SIG-M5 (cell line): ENCODE measurements around the gene TCTN1.
"Not testable (repeated sequence)": the region's sequence is repeated elsewhere in the genome, so short reads cannot be mapped to it uniquely, and the experiment has no call there.

ENCODE experiments used
- DNase-seq: peaks from one replicate; lab custom pipeline; 2025; lab: John Stamatoyannopoulos, UW

Gene TCTN1

GRCh38 chr12:110638796-110639195, 24.9 kb downstream of the TCTN1 start:
- no peak for DNase-seq

- DNase-seq = peak; percentile 46
Observed at GRCh38 chr12:110639336-110640141, 25.6 kb downstream of the TCTN1 start.

- no peak for DNase-seq
Observed at GRCh38 chr12:110640275-110641025, 26.5 kb downstream of the TCTN1 start.

- no peak for DNase-seq
Observed at GRCh38 chr12:110641521-110641920, 27.6 kb downstream of the TCTN1 start.

- DNase-seq = no peak
Observed at GRCh38 chr12:110647631-110648040, 33.7 kb downstream of the TCTN1 start.

GRCh38 chr12:110649341-110649847, 35.5 kb downstream of the TCTN1 start:
- peak; percentile 24 for DNase-seq

GRCh38 chr12:110654238-110654637, 40.3 kb downstream of the TCTN1 start:
- DNase-seq = not testable (repeated sequence)

GRCh38 chr12:110656071-110656655, 42.2 kb downstream of the TCTN1 start:
- DNase-seq = no peak

- no peak for DNase-seq
Observed at GRCh38 chr12:110657747-110658146, 43.8 kb downstream of the TCTN1 start.

- DNase-seq = no peak
Observed at GRCh38 chr12:110658242-110658641, 44.3 kb downstream of the TCTN1 start.

GRCh38 chr12:110658878-110659277, 44.9 kb downstream of the TCTN1 start:
- DNase-seq = no peak

- peak; percentile 52 for DNase-seq
Observed at GRCh38 chr12:110661337-110661972, 47.5 kb downstream of the TCTN1 start.

GRCh38 chr12:110666892-110667291, 53.0 kb downstream of the TCTN1 start:
- no peak for DNase-seq

GRCh38 chr12:110667671-110668070, 53.7 kb downstream of the TCTN1 start:
- DNase-seq = no peak

GRCh38 chr12:110668480-110669192, 54.7 kb downstream of the TCTN1 start:
- no peak for DNase-seq

- DNase-seq = no peak
Observed at GRCh38 chr12:110669193-110669502, 55.2 kb downstream of the TCTN1 start.

- no peak for DNase-seq
Observed at GRCh38 chr12:110670161-110670701, 56.3 kb downstream of the TCTN1 start.

GRCh38 chr12:110676171-110676570, 62.2 kb downstream of the TCTN1 start:
- DNase-seq = no peak

GRCh38 chr12:110677206-110677911, 63.4 kb downstream of the TCTN1 start:
- peak; percentile 37 for DNase-seq

- DNase-seq = no peak
Observed at GRCh38 chr12:110677982-110678381, 64.1 kb downstream of the TCTN1 start.

GRCh38 chr12:110679201-110679600, 65.3 kb downstream of the TCTN1 start:
- DNase-seq = no peak
